CD4-positive, alpha-beta T cell (primary cell): ENCODE data around the gene CCDC102A. TPM values are rescaled to one million over a fixed set of nuclear protein-coding genes. Genes with fewer than 3 reads are reported as not detected.

Source experiments
- ATAC-seq: fragments of 200-7000 bp; cut with Tn5 transposase; one replicate; pipeline ENCODE4 v1.10.0; 2022; ENCODE audit warnings: mild to moderate bottlenecking; ENCODE audit not compliant: poor library complexity
- CTCF ChIA-PET: fragments of 350-600 bp; sonication (Branson Sonifier 250); formaldehyde crosslinking; loops from one replicate; lab custom pipeline; 2021; ENCODE audit warnings: antibody characterized with exemption, inconsistent platforms; lab: Charles Lee
- POLR2A ChIA-PET: fragments of 350-600 bp; sonication (Branson Sonifier 250); formaldehyde crosslinking; loops from one replicate; lab custom pipeline; 2021; ENCODE audit warnings: antibody characterized with exemption, inconsistent platforms; lab: Charles Lee
- DNase-seq, 14 experiments: peaks; one replicate each; pipeline ENCODE4 v3.0.0-alpha.2; 2013 to 2020; ENCODE audit warnings: mixed read lengths in 2 of 14
- H3K27ac ChIP-seq, 2 donors: one replicate each; pipeline versions ENCODE4 v1.5.1 to v1.7.0; 2013; ENCODE audit warnings: low read length in 2 of 2, low read depth in 1 of 2, mild to moderate bottlenecking in 1 of 2
- H3K27me3 ChIP-seq, 2 experiments: 1 replicate in 1 of 2; 2 replicates in 1 of 2; pipeline versions ENCODE4 v1.6.1 to v1.7.0; 2013; ENCODE audit warnings: low read length in 2 of 2, control low read depth in 1 of 2, mild to moderate bottlenecking in 1 of 2, moderate library complexity in 1 of 2; ENCODE audit not compliant: insufficient read depth in 2 of 2, control insufficient read depth in 1 of 2
- H3K36me3 ChIP-seq: one replicate; pipeline ENCODE4 v1.6.1; 2013; ENCODE audit warnings: low read length, control low read depth; ENCODE audit not compliant: insufficient read depth
- H3K4me1 ChIP-seq: one replicate; pipeline ENCODE4 v1.6.1; 2013; ENCODE audit warnings: low read length, control low read depth; ENCODE audit not compliant: insufficient read depth
- H3K4me3 ChIP-seq: one replicate; pipeline ENCODE4 v1.5.1; 2013; ENCODE audit warnings: mild to moderate bottlenecking, low read length, moderate library complexity
- H3K9me3 ChIP-seq, 2 experiments: 1 replicate in 1 of 2; 2 replicates in 1 of 2; pipeline versions ENCODE4 v1.6.1 to v1.7.0; 2013; ENCODE audit warnings: low read length in 2 of 2, mild to moderate bottlenecking in 2 of 2, control low read depth in 1 of 2, moderate library complexity in 1 of 2; ENCODE audit not compliant: control insufficient read depth in 1 of 2, insufficient read depth in 1 of 2
- H3K27ac Mint-ChIP-seq: one replicate; pipeline ENCODE4 v1.8.0; 2020; ENCODE audit warnings: mixed read lengths
- H3K27me3 Mint-ChIP-seq: one replicate; pipeline ENCODE4 v1.8.0; 2021; ENCODE audit warnings: mixed read lengths
- H3K36me3 Mint-ChIP-seq: one replicate; pipeline ENCODE4 v1.8.0; 2021; ENCODE audit warnings: low read depth, mixed read lengths
- H3K4me1 Mint-ChIP-seq: one replicate; pipeline ENCODE4 v1.8.0; 2021; ENCODE audit warnings: low read depth, mixed read lengths
- H3K4me3 Mint-ChIP-seq: one replicate; pipeline ENCODE4 v1.8.0; 2020; ENCODE audit warnings: mild to moderate bottlenecking, mixed read lengths
- H3K9me3 Mint-ChIP-seq: one replicate; pipeline ENCODE4 v1.8.0; 2020; ENCODE audit warnings: mixed read lengths
- intact Hi-C, 2 experiments: fragments of 100-400 bp; cut with DNase I in 1 of 2; cut with micrococcal nuclease in 1 of 2; formaldehyde crosslinking; loops; one replicate each; pipeline versions ENCODE4 v1.15.1 to v1.9.0; 2023 to 2025; cut with DNase I, micrococcal nuclease
- total RNA-seq, 174 experiments: library from RNA in 2 of 174; stranded (reverse) in 2 of 174; gene quantifications; one replicate each; pipeline ENCODE4 v1.2.3 and lab custom pipeline; 2021 to 2026
- TF ChIP-seq, protein P1 (sequence below): fragments of 200-600 bp; IDR thresholded peaks from one replicate; pipeline ENCODE4 v1.8.0; 2022; ENCODE audit warnings: antibody characterized with exemption, mild to moderate bottlenecking

CCDC102A gene
- total RNA-seq, 2 experiments from 2014 or later: 2.0 TPM

GRCh38 chr16:57516773-57517172, 19.6 kb downstream of the CCDC102A start:
- ChIA-PET POLR2A (no interaction called here), CTCF (no interaction called here)
- Mint-ChIP-seq H3K4me3 (no peak overlapping the region), H3K27ac (no peak overlapping the region), H3K36me3 (peaks cover 26% of the 10 kb centered on the region), H3K27me3 (no peaks in the 10 kb centered on the region), H3K4me1 (peaks cover 5% of the 10 kb centered on the region), H3K9me3 (no peaks in the 10 kb centered on the region)
- DNase-seq: no peak
- Histone ChIP-seq H3K36me3 (peaks cover 24% of the 10 kb centered on the region), H3K4me1 (peaks cover 7% of the 10 kb centered on the region), H3K27me3 (no peaks in the 10 kb centered on the region), H3K27ac (no peak overlapping the region), H3K4me3 (no peak overlapping the region), H3K9me3 (no peaks in the 10 kb centered on the region)
- no peak for ATAC-seq
- intact Hi-C loops: no loop called here
- TF ChIP-seq, protein P1, sequence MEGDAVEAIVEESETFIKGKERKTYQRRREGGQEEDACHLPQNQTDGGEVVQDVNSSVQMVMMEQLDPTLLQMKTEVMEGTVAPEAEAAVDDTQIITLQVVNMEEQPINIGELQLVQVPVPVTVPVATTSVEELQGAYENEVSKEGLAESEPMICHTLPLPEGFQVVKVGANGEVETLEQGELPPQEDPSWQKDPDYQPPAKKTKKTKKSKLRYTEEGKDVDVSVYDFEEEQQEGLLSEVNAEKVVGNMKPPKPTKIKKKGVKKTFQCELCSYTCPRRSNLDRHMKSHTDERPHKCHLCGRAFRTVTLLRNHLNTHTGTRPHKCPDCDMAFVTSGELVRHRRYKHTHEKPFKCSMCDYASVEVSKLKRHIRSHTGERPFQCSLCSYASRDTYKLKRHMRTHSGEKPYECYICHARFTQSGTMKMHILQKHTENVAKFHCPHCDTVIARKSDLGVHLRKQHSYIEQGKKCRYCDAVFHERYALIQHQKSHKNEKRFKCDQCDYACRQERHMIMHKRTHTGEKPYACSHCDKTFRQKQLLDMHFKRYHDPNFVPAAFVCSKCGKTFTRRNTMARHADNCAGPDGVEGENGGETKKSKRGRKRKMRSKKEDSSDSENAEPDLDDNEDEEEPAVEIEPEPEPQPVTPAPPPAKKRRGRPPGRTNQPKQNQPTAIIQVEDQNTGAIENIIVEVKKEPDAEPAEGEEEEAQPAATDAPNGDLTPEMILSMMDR: no peak

- CTCF ChIA-PET: no interaction called here
- Histone ChIP-seq H3K27ac (no peak overlapping the region), H3K4me1 (peaks cover 7% of the 10 kb centered on the region), H3K27me3 (no peaks in the 10 kb centered on the region), H3K36me3 (peaks cover 24% of the 10 kb centered on the region), H3K4me3 (no peak overlapping the region), H3K9me3 (no peaks in the 10 kb centered on the region)
- TF ChIP-seq, protein P1: no peak
- no peaks in the 10 kb centered on the region for H3K9me3 Mint-ChIP-seq
- POLR2A ChIA-PET: no interaction called here
- H3K27me3 Mint-ChIP-seq: no peaks in the 10 kb centered on the region
- intact Hi-C loops: no loop called here
- H3K36me3 Mint-ChIP-seq: peaks cover 26% of the 10 kb centered on the region
- DNase-seq (no peak), ATAC-seq (no peak)
- H3K4me1 Mint-ChIP-seq: peaks cover 5% of the 10 kb centered on the region
- H3K4me3 Mint-ChIP-seq: no peak overlapping the region
- no peak overlapping the region for H3K27ac Mint-ChIP-seq
Measured at GRCh38 chr16:57516176-57516725, 20.1 kb downstream of the CCDC102A start.

GRCh38 chr16:57514791-57515600, 21.4 kb downstream of the CCDC102A start:
- ChIA-PET POLR2A (no interaction called here), CTCF (no interaction called here)
- Histone ChIP-seq H3K27ac (no peak overlapping the region), H3K4me1 (peaks cover 6% of the 10 kb centered on the region), H3K4me3 (no peak overlapping the region), H3K36me3 (peaks cover 24% of the 10 kb centered on the region), H3K27me3 (no peaks in the 10 kb centered on the region), H3K9me3 (no peaks in the 10 kb centered on the region)
- Mint-ChIP-seq H3K4me1 (peaks cover 2% of the 10 kb centered on the region), H3K27me3 (no peaks in the 10 kb centered on the region), H3K36me3 (peaks cover 26% of the 10 kb centered on the region), H3K9me3 (no peaks in the 10 kb centered on the region), H3K4me3 (no peak overlapping the region), H3K27ac (no peak overlapping the region)
- DNase-seq (no peak), ATAC-seq (no peak)
- intact Hi-C loops: no loop called here
- TF ChIP-seq, protein P1: no peak
